Common myeloid progenitor, CD34-positive (primary cell): ENCODE measurements around the gene SUMO3.

Experiments used
- CTCF ChIA-PET: fragments of 350-600 bp; sonication (Branson Sonifier 250); formaldehyde crosslinking; loops from one replicate; lab custom pipeline; 2021; ENCODE audit warnings: antibody characterized with exemption; lab: Charles Lee
- POLR2A ChIA-PET: fragments of 350-600 bp; sonication (Branson Sonifier 250); formaldehyde crosslinking; loops from one replicate; lab custom pipeline; 2021; ENCODE audit warnings: antibody characterized with exemption; lab: Charles Lee
- DNase-seq, 3 donors: peaks; one replicate each; pipeline versions ENCODE4 v3.0.0 to v3.0.0-alpha.2; 2013
- H3K27ac ChIP-seq, 2 experiments: 1 replicate in 1 of 2; 2 replicates in 1 of 2; pipeline ENCODE4 v1.7.0; 2013; ENCODE audit warnings: inconsistent platforms in 2 of 2, low read length in 2 of 2, mild to moderate bottlenecking in 2 of 2, low read depth in 1 of 2, moderate library complexity in 1 of 2; ENCODE audit not compliant: severe bottlenecking in 2 of 2, insufficient read depth in 1 of 2, poor library complexity in 1 of 2
- H3K27me3 ChIP-seq, 5 experiments: replicated peaks in 2 of 5; 1 replicate in 3 of 5; 2 replicates in 2 of 5; pipeline versions ENCODE4 v1.6.1 to v1.7.0; 2013; ENCODE audit warnings: low read length in 4 of 5, mild to moderate bottlenecking in 2 of 5, moderate library complexity in 2 of 5, inconsistent platforms in 1 of 5; ENCODE audit not compliant: insufficient read depth in 5 of 5, control insufficient read depth in 4 of 5
- H3K36me3 ChIP-seq, 4 experiments: 1 replicate in 2 of 4; 2 replicates in 2 of 4; pipeline versions ENCODE4 v1.6.1 to v1.7.0; 2013; ENCODE audit warnings: low read length in 3 of 4, control low read depth in 1 of 4, mild to moderate bottlenecking in 1 of 4; ENCODE audit not compliant: control insufficient read depth in 4 of 4, insufficient read depth in 4 of 4
- H3K4me1 ChIP-seq, 4 experiments: 1 replicate in 3 of 4; 2 replicates in 1 of 4; pipeline versions ENCODE4 v1.6.1 to v1.7.1; 2013; ENCODE audit warnings: low read length in 3 of 4, mild to moderate bottlenecking in 3 of 4, control low read depth in 1 of 4, inconsistent platforms in 1 of 4, moderate library complexity in 1 of 4; ENCODE audit not compliant: control insufficient read depth in 4 of 4, insufficient read depth in 4 of 4; ENCODE audit errors: control extremely low read depth in 1 of 4
- H3K4me3 ChIP-seq, 7 experiments: 1 replicate in 4 of 7; 2 replicates in 3 of 7; pipeline versions ENCODE4 v1.5.1 to v1.7.0; 2013; ENCODE audit warnings: mild to moderate bottlenecking in 7 of 7, low read length in 6 of 7, moderate library complexity in 6 of 7, inconsistent platforms in 2 of 7, low read depth in 2 of 7, control low read depth in 1 of 7; ENCODE audit not compliant: insufficient read depth in 4 of 7, control insufficient read depth in 1 of 7; ENCODE audit errors: extremely low read depth in 1 of 7
- H3K9me3 ChIP-seq, 5 experiments: 1 replicate in 4 of 5; 2 replicates in 1 of 5; pipeline versions ENCODE4 v1.6.1 to v1.7.1; 2013; ENCODE audit warnings: low read length in 4 of 5, mild to moderate bottlenecking in 2 of 5, inconsistent platforms in 1 of 5, low read depth in 1 of 5, moderate library complexity in 1 of 5; ENCODE audit not compliant: control insufficient read depth in 4 of 5, insufficient read depth in 2 of 5; ENCODE audit errors: control extremely low read depth in 1 of 5
- WGBS: methylation state at CpG from one replicate; pipeline ENCODE4 v1.1.5; 2013; ENCODE audit not compliant: insufficient coverage; 5-methylcytosine and 5-hydroxymethylcytosine counted together

Gene SUMO3

GRCh38 chr21:44783020-44783696 lies 34.7 kb downstream of the SUMO3 start:
- POLR2A ChIA-PET, result no interaction called here
- H3K4me3 ChIP-seq, result no peak overlapping the region
- no peaks in the 10 kb centered on the region for H3K27me3 ChIP-seq
- CTCF ChIA-PET, result interaction anchor here (2.1 kb wide), 1 partner anchor 10 kb away, joined by 11 read pairs; no protein-coding TSS in a partner anchor
- no peaks in the 10 kb centered on the region for H3K9me3 ChIP-seq
- H3K27ac ChIP-seq, result no peak overlapping the region
- no peaks in the 10 kb centered on the region for H3K4me1 ChIP-seq
- WGBS, result 100% methylated on average over 1 of the region's 5 CpGs
- H3K36me3 ChIP-seq, result peaks cover 11 to 61% (median 34%) of the 10 kb centered on the region in 4 experiments
- no peak for DNase-seq

GRCh38 chr21:44780767-44781459 lies 36.9 kb downstream of the SUMO3 start:
- H3K27me3 ChIP-seq, result no peaks in the 10 kb centered on the region
- H3K4me3 ChIP-seq, result no peak overlapping the region
- H3K4me1 ChIP-seq, result no peaks in the 10 kb centered on the region
- DNase-seq, result no peak
- H3K27ac ChIP-seq, result no peak overlapping the region
- no peaks in the 10 kb centered on the region for H3K9me3 ChIP-seq
- POLR2A ChIA-PET, result interaction anchor here (0.5 to 0.8 kb wide), 2 partner anchors 12 to 237 kb away, joined by 3 read pairs; no protein-coding TSS in a partner anchor
- H3K36me3 ChIP-seq, result peaks cover 13 to 62% (median 38%) of the 10 kb centered on the region in 4 experiments
- CTCF ChIA-PET, result interaction anchor here (2.1 kb wide), 1 partner anchor 12 kb away, joined by 6 read pairs; no protein-coding TSS in a partner anchor
- 93% methylated on average over 15 of the region's 16 CpGs for WGBS

GRCh38 chr21:44780137-44780502 lies 37.7 kb downstream of the SUMO3 start:
- H3K27me3 ChIP-seq, result no peaks in the 10 kb centered on the region
- no peak overlapping the region for H3K4me3 ChIP-seq
- WGBS, result 85% methylated on average over 6 of the region's 7 CpGs
- H3K4me1 ChIP-seq, result no peaks in the 10 kb centered on the region
- no peak overlapping the region for H3K27ac ChIP-seq
- POLR2A ChIA-PET, result no interaction called here
- no peaks in the 10 kb centered on the region for H3K9me3 ChIP-seq
- CTCF ChIA-PET, result interaction anchor here (0.5 to 2.1 kb wide), 3 partner anchors 13 to 21 kb away, joined by 3 to 6 read pairs (median 3); no protein-coding TSS in a partner anchor
- no peak for DNase-seq
- H3K36me3 ChIP-seq, result peaks cover 13 to 63% (median 43%) of the 10 kb centered on the region in 4 experiments

GRCh38 chr21:44779417-44780136 lies 38.3 kb downstream of the SUMO3 start:
- H3K4me3 ChIP-seq, result no peak overlapping the region
- POLR2A ChIA-PET, result no interaction called here
- H3K9me3 ChIP-seq, result no peaks in the 10 kb centered on the region
- WGBS, result 89% methylated on average over 13 of the region's 17 CpGs
- no peak overlapping the region for H3K27ac ChIP-seq
- H3K36me3 ChIP-seq, result peaks cover 15 to 63% (median 44%) of the 10 kb centered on the region in 4 experiments
- H3K4me1 ChIP-seq, result no peaks in the 10 kb centered on the region
- H3K27me3 ChIP-seq, result no peaks in the 10 kb centered on the region
- DNase-seq, result no peak
- CTCF ChIA-PET, result interaction anchor here (0.5 to 1.3 kb wide), 3 partner anchors 14 to 21 kb away, joined by 3 to 5 read pairs (median 3); no protein-coding TSS in a partner anchor

GRCh38 chr21:44778983-44779382 lies 38.9 kb downstream of the SUMO3 start:
- Histone ChIP-seq H3K4me1 (no peaks in the 10 kb centered on the region), H3K27ac (no peak overlapping the region), H3K36me3 (peaks cover 15 to 65% (median 44%) of the 10 kb centered on the region in 4 experiments), H3K9me3 (no peaks in the 10 kb centered on the region), H3K4me3 (no peak overlapping the region), H3K27me3 (no peaks in the 10 kb centered on the region)
- WGBS, result 98% methylated on average over 5 of the region's 6 CpGs
- ChIA-PET CTCF (interaction anchor here (0.6 to 1.3 kb wide), 3 partner anchors 14 to 22 kb away, joined by 3 to 5 read pairs (median 3); no protein-coding TSS in a partner anchor), POLR2A (no interaction called here)
- DNase-seq, result no peak

- ChIA-PET CTCF (interaction anchor here (0.6 to 1.3 kb wide), 3 partner anchors 15 to 22 kb away, joined by 3 to 5 read pairs (median 3); no protein-coding TSS in a partner anchor), POLR2A (no interaction called here)
- H3K4me1 ChIP-seq, result no peaks in the 10 kb centered on the region
- DNase-seq, result no peak
- no peaks in the 10 kb centered on the region for H3K27me3 ChIP-seq
- 98% methylated on average over 5 of the region's 8 CpGs for WGBS
- no peaks in the 10 kb centered on the region for H3K9me3 ChIP-seq
- peaks cover 15 to 70% (median 45%) of the 10 kb centered on the region in 4 experiments for H3K36me3 ChIP-seq
- no peak overlapping the region for H3K27ac ChIP-seq
- no peak overlapping the region for H3K4me3 ChIP-seq
These were observed 39.4 kb downstream of the SUMO3 start for GRCh38 chr21:44778499-44778911.
